Activated CD4-positive, alpha-beta T cell treated with anti-CD3 and anti-CD28 coated beads, Interleukin-2, amount 50 U/mL, for 48 hours (primary cell): ENCODE data around the gene GLTP.
"Not testable (repeated sequence)": the region's sequence is repeated elsewhere in the genome, so short reads cannot be mapped to it uniquely, and the experiment has no call there.

Experiments used
- DNase-seq, 2 experiments: peaks; one replicate each; pipeline ENCODE4 v3.0.0-alpha.2; 2020

Gene GLTP

GRCh38 chr12:109900752-109901580, 20.6 kb upstream of the GLTP start:
- no peak for DNase-seq

DNA sequence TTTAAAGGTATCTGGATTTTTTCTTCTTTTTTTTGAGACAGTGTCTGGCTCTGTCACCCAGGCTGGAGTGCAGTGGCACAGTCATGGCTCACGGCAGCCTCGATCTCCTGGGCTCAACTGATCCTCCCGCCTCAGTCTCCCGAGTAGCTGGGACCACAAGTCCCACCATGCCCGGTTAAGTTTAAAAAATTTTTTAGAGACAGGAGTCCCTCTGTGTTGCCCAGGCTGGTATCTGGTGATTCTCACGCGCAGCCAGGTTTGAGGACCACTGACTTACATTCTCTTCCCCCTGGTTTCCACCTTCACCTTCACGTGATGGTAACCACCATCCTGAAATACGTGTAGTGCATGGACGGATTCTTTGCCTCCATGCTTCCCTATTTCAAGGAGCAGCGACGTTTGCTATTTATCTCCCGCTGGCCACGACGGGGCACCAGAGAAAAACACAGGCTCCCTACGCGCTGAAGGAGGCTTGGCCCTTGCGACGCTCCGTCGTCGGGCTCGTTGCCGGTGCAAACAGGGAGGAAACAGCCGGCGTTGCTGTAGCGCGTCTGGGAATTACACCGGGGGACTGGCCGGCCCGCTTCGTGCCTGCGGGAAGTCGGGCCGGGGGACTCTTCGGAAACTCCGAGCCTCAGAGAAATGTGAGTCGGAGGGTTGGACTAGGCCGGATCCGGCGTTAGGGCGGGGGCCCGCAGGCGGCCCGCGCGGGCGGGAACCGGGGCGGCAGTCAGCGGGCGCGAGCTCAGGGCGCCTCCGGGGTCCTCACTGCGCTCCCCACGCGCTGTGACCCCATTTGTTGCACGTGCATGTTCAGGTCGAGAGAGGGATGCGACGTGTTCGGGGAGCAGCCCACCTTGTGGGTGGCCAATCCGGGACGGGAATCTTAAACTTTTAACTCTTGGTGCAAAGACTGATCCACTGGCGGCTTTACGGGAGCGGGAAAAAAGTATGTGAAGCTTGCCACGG, 19.7 kb upstream of the GLTP start, which contains the start of gene TCHP:
Gene TCHP, plus strand, starts transcription at position 492 of the 969 bp plus-strand sequence. CDS start 2,753 bp downstream, outside the sequence.
- DNase-seq = peak; percentile 75 to 79

- not testable (repeated sequence) for DNase-seq
Observed at GRCh38 chr12:109899345-109899744, 19.0 kb upstream of the GLTP start.

GRCh38 chr12:109897029-109897428, 16.7 kb upstream of the GLTP start:
- no peak for DNase-seq

DNA sequence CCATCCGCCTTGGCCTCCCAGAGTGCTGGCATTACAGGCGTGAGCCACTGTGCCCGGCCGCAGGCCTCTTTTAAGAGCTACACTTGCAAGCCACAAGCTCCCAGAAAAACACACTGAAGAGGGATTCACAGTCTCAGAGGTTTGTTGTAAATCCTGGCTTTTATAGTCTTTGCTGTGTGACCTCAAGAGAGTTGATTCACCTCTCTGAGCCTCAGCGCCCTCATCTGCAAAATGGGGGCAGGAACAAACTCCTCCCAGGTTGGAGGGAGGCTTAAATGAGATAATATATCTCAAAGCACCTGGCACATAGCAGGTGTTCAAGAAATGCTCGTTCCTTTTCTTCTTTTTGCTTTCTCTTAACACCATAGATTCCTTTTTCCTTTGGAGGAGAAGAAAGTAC, 15.8 kb upstream of the GLTP start:
- DNase-seq = no peak

- DNase-seq = no peak
Observed at GRCh38 chr12:109894939-109895338, 14.6 kb upstream of the GLTP start.

DNA sequence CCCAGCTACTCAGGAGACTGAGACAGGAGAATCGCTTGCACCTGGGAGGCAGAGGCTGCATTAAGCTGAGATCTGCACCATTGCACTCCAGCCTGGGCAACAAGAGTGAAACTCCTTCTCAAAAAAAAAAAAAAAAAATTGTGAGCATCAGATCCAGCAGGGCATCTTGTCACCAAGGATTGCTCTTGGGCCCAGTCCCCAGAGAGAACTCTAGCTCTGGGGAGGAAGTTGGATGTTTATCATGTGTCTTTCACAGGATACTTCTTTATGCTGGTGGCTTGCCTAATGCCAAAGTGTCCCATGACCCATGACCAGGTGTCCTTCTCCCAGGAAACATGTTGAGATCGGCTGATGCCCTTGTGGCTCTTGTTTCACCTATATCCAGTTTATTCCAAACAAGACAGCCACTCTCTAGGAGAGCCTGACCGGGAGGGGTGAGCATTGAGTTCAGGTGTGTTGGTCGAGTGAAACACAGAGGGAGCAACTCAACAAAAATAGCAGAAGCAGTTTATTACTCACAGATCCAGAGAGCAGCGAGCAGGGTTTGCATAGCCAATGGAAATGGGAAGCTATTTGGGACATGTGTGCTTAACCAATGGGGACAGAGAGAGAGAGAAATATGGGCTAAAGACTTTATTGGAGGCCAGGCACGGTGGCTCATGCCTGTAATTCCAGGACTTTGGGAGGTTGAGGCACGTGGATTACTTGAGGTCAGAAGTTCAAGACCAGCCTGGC, 13.1 kb upstream of the GLTP start:
- DNase-seq = no peak

DNA sequence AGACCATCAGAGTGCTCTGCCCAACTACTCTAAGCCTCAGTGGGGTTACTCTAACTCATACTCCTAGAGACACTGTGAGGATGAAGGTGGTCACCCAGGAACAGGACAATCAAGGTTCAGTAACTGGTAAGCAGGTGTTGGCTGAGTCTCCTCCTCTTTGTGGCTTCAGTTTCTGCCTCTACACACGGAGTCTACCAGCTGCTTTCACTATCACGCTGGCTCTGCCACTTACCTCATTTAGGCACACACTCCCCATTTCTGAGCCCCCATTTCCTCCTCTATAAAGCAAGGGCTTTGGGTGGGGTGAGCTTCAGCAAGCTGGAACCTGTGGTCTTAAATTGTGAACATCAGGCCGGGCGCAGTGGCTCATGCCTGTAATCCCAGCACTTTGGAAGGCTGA, 12.4 kb upstream of the GLTP start:
- DNase-seq = no peak

DNA sequence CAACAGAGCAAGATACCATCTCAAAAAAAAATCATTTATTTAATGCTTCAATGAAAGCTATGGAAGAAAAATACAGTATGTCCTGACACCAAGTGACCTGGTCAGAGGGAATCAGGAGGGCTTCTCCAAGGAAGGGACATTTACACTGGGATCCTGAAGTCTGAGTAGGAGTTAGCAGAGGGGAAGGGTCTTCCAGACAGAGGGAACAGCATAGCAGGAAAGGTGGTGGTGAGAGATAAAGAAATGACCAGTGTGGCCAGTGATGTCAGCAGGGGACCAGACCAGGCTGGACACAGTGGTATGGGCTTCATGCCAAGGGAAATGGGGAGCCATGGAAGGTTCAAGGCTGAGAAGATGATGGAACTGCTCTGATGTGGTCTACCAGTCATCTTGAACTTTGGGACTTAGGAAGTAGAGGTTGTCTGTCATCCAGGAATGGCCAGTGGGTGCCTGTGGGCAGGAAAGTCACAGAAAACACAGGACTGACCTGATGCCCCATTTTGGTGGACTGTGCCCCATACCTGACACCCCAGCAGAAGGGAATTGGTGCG, 11.9 kb upstream of the GLTP start:
- DNase-seq = no peak

GRCh38 chr12:109891731-109892130, 11.4 kb upstream of the GLTP start:
- DNase-seq = not testable (repeated sequence)

- DNase-seq = no peak
Observed at GRCh38 chr12:109890620-109891170, 10.4 kb upstream of the GLTP start.

GRCh38 chr12:109888179-109889020, 8.1 kb upstream of the GLTP start:
- DNase-seq = peak; percentile 38 to 42

GRCh38 chr12:109885616-109886015, 5.3 kb upstream of the GLTP start:
- no peak for DNase-seq

- DNase-seq = no peak
Observed at GRCh38 chr12:109883461-109883860, 3.1 kb upstream of the GLTP start.

- no peak for DNase-seq
Observed at GRCh38 chr12:109881752-109882151, 1.4 kb upstream of the GLTP start.

GRCh38 chr12:109880938-109881337, 597 bp upstream of the GLTP start:
- DNase-seq = peak in 1 of 2 experiments; percentile 13

DNA sequence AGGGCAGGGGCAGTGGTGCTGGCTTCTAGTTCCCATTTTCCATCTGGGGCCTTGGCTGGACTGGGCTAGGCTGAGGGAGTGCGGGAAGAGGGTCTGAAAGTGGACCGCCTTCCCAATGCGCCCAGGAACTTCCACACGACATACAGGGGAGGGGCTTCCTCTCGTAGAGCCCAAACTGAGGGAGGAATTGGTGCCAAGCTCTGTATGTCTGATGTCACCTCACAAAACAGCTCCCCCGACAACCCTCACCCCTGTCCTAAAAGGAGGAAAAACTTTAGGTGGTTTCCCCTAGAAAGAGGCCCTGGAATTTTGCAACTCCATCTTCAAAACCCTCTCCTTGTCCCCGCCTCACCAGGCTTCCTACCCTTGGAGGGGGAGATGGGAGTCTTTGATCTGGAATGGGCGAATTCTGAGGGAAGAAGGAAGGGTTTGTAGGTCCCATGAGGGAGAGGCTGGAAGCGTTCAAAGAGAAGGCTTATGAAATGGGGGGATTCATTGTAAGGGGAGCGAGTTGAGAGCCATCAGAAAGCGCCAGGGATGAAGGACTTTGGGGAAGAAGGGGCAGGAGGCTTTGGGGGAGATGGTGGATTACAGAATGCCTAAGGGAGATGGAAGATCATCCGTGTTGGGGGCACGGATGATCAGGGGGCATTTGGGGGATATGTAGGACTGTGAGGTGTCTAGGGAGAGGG, 844 bp downstream of the GLTP start:
- peak in 1 of 2 experiments; percentile 13 for DNase-seq

DNA sequence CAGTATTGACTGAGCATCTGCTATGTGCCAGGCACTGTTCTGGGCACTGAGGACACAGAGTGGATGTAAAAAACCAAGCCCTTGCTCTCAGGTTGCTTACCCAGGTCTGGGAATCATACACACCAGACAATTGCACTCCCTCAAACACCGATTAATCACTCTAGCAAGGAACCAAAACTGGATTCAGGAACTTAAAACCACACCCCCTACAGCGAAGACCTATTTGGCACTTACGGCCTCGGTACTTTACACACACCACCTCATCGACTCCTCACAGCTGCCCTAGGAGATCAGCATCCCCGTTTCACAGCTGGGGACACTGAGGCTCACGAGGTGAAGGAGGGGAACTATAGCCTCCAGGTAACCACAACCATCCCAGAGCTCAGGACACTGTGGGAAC, 1.6 kb downstream of the GLTP start:
- DNase-seq = no peak

DNA sequence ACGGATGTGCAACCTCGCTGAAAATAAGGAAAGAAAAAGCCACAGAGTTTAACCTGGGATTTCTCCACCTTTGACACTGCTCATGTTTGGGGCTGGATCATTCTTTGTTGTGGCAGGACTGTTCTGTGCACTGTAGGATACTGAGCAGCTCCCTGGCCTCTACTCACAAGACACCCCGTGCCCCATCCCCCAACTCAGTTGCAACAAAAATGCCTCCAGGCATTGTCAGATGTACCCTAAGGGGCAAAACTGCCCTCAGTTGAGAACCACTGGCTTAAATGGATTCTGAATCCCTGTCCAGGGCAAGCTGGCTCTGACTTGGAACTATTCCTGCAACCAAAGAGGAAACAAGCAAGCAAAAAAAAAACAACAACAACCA, 2.1 kb downstream of the GLTP start:
- DNase-seq = no peak

GRCh38 chr12:109877504-109878246, 2.7 kb downstream of the GLTP start:
- DNase-seq = no peak
